T-cell (primary cell): Measurements from ENCODE around the gene ACVR2A. TPM values are rescaled to one million over a fixed set of nuclear protein-coding genes. Genes with fewer than 3 reads are reported as not detected.

ENCODE experiments used
- ATAC-seq, 4 experiments: fragments of 200-7000 bp in 3 of 4; fragments of 150-1000 bp in 1 of 4; cut with Tn5 transposase; replicated peaks in 1 of 4; 1 replicate in 3 of 4; 2 replicates in 1 of 4; pipeline ENCODE4 v1.10.0; 2021; ENCODE audit warnings: moderate library complexity in 3 of 4, mild to moderate bottlenecking in 2 of 4, moderate number of reproducible peaks in 1 of 4
- CTCF ChIA-PET, 2 donors: fragments of 300-600 bp; sonication (Branson Sonifier 250); formaldehyde crosslinking; loops; one replicate each; lab custom pipeline; 2022; ENCODE audit warnings: antibody characterized with exemption in 2 of 2; lab: Charles Lee
- POLR2A ChIA-PET, 2 donors: fragments of 300-600 bp; sonication (Branson Sonifier 250); formaldehyde crosslinking; loops; one replicate each; lab custom pipeline; 2022; ENCODE audit warnings: antibody characterized with exemption in 2 of 2; lab: Charles Lee
- DNase-seq, 35 experiments: peaks; one replicate each; pipeline versions ENCODE4 v3.0.0 to v3.0.0-alpha.2; 2013 to 2023
- H3K27ac ChIP-seq: one replicate; pipeline ENCODE4 v1.5.1; 2013; ENCODE audit warnings: low read length
- H3K27me3 ChIP-seq, 2 experiments: replicated peaks in 1 of 2; 1 replicate in 1 of 2; 2 replicates in 1 of 2; pipeline versions ENCODE4 v1.6.1 to v1.7.0; 2013; ENCODE audit warnings: low read length in 1 of 2, mixed read lengths in 1 of 2; ENCODE audit not compliant: control insufficient read depth in 2 of 2, insufficient read depth in 2 of 2; ENCODE audit errors: extremely low read depth in 1 of 2
- H3K36me3 ChIP-seq, 2 donors: 1 replicate in 1 of 2; 2 replicates in 1 of 2; pipeline versions ENCODE4 v1.6.1 to v1.7.0; 2013; ENCODE audit warnings: low read length in 1 of 2; ENCODE audit not compliant: control insufficient read depth in 2 of 2, insufficient read depth in 1 of 2; ENCODE audit errors: extremely low read depth in 1 of 2
- H3K4me1 ChIP-seq, 2 experiments: 1 replicate in 1 of 2; 2 replicates in 1 of 2; pipeline versions ENCODE4 v1.6.1 to v1.7.0; 2013; ENCODE audit warnings: low read length in 2 of 2, mixed read lengths in 1 of 2; ENCODE audit not compliant: insufficient read depth in 2 of 2, control insufficient read depth in 1 of 2; ENCODE audit errors: extremely low read depth in 1 of 2
- H3K4me3 ChIP-seq, 2 donors: 1 replicate in 1 of 2; 2 replicates in 1 of 2; pipeline versions ENCODE4 v1.5.1 to v1.7.0; 2013; ENCODE audit warnings: mild to moderate bottlenecking in 2 of 2, low read length in 1 of 2, moderate library complexity in 1 of 2; ENCODE audit not compliant: control insufficient read depth in 1 of 2; ENCODE audit errors: extremely low read depth in 1 of 2
- H3K9me3 ChIP-seq: 2 replicates; pipeline ENCODE4 v1.7.0; 2013
- H3K27ac Mint-ChIP-seq, 2 donors: one replicate each; pipeline ENCODE4 v1.8.0; 2020 to 2021; ENCODE audit warnings: mild to moderate bottlenecking in 2 of 2, mixed read lengths in 2 of 2
- H3K27me3 Mint-ChIP-seq, 2 donors: one replicate each; pipeline ENCODE4 v1.8.0; 2021 to 2022; ENCODE audit warnings: mixed read lengths in 2 of 2
- H3K36me3 Mint-ChIP-seq: one replicate; pipeline ENCODE4 v1.8.0; 2021; ENCODE audit warnings: mixed read lengths
- H3K4me1 Mint-ChIP-seq, 3 donors: one replicate each; pipeline ENCODE4 v1.8.0; 2020 to 2022; ENCODE audit warnings: mixed read lengths in 3 of 3, mild to moderate bottlenecking in 1 of 3
- H3K4me3 Mint-ChIP-seq, 3 donors: one replicate each; pipeline ENCODE4 v1.8.0; 2020 to 2022; ENCODE audit warnings: mild to moderate bottlenecking in 3 of 3, mixed read lengths in 3 of 3, moderate library complexity in 3 of 3
- H3K9me3 Mint-ChIP-seq, 3 donors: one replicate each; pipeline ENCODE4 v1.8.0; 2020 to 2022; ENCODE audit warnings: mixed read lengths in 3 of 3
- WGBS: methylation state at CpG from one replicate; pipeline ENCODE4 v1.1.5; 2013; ENCODE audit warnings: missing lambda C conversion rate; ENCODE audit not compliant: insufficient coverage; 5-methylcytosine and 5-hydroxymethylcytosine counted together
- total RNA-seq, 35 experiments: library from RNA in 6 of 35; stranded (reverse) in 6 of 35; fragments of 120-200 nt in 1 of 35; gene quantifications; one replicate each; pipeline versions ENCODE4 v1.2.1 to v1.2.4 and lab custom pipeline; 2013 to 2026

The ACVR2A gene
- total RNA-seq, 5 donors from 2014 or later (not counting 1 experiment from before 2014, with no cell fraction given), result 10.4 to 12.5 (median 11.0) TPM

DNA sequence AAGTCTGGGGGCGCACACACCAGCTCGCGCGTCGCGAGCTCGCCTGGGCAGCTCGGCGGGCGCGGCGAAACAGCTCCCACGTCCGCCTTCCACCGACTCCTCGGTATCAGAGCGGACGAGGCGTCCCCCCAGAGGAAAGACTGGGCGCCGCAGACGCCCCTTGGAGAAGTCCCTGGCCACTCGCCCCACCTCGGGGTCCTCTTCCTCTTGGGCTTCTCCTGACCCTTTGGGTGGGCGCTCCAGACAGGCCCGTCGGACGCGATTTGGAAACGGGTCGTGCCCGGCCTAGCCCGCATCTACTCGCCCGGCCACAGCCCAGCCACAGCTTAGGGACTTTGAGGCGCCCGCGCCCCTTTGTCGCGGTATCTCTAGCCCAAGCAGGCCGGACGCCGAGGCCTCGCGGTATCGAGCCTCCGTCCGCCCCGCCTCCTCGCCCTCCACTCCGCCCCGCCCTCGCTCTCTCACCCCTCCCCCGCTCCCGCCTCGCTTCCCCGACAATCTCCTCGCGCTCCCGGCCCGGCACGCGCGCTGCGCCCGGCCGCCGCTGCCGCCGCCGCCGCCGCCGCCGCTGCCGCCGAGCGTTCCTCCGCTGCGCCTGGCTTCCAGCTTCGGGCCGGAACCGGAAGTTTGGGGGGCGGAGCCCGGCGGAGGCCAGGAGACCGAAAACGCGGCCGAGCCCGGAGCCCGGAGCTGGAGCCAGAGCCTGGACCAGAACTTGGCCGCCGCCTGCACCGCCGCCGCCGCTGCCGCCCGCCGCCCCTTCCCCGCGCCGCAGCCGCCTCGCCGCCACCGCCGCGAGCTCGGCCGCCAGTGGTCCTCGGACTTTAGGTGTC is 749 bp upstream of the ACVR2A start:
- H3K4me3 Mint-ChIP-seq, result peak overlapping the region; percentile 95 to 98 (median 98)

DNA sequence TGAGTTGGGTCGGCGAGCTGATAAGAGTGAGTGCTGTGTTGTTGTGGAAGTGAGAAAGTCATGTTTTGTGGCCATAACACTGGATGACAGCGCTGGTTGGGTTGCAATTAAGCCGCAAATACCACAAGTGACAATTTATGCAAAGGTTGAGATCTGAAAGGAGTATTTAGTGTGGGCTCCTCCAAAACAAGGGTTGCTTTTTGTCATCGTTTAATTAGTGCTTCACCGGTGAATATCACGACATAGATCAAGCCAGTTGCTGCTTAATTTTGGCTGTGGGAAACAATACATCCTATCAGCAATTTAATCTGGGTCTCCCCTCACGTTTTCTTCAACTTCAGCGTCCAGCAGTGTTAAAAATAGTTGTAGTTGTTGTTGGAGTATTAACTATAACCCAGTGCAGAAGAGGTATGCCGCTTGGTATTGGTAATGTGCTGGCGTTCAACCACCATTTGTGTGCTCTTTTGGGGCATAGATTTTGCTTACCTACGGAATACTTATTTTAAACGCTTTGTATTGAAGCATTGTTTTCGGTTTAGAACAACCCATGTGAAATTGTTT is 662 bp downstream of the ACVR2A start:
- ATAC-seq, result peak; percentile 10 to 21 (median 15)
- H3K36me3 Mint-ChIP-seq, result no peaks in the 10 kb centered on the region
- Histone ChIP-seq H3K27me3 (peaks cover 5% of the 10 kb centered on the region in 2 experiments), H3K9me3 (no peaks in the 10 kb centered on the region), H3K4me1 (peaks cover 8 to 18% of the 10 kb centered on the region in 2 experiments), H3K4me3 (peak overlapping the region; percentile 65 to 82), H3K36me3 (no peaks in the 10 kb centered on the region), H3K27ac (no peak overlapping the region)
- H3K27ac Mint-ChIP-seq, result peak overlapping the region; percentile 62 to 90
- peak in 32 of 35 experiments; percentile 2 to 66 (median 20) for DNase-seq
- ChIA-PET CTCF (interaction anchor here in 1 of 2 donors (0.6 to 1.2 kb wide), 2 partner anchors 176 to 1745 kb away, joined by 3 to 5 read pairs; partner anchors contain the start of gene MBD5), POLR2A (interaction anchor here in 1 of 2 donors (0.6 kb wide), 1 partner anchor 436 kb away, joined by 11 read pairs; no protein-coding TSS in a partner anchor)
- WGBS, result 0% methylated on average over 5 of the region's 14 CpGs
- H3K4me3 Mint-ChIP-seq, result peak overlapping the region; percentile 95 to 98 (median 98)
- peaks cover 0 to 4% of the 10 kb centered on the region in 2 donors for H3K27me3 Mint-ChIP-seq
- peaks cover 46 to 57% (median 52%) of the 10 kb centered on the region in 3 donors for H3K4me1 Mint-ChIP-seq
- H3K9me3 Mint-ChIP-seq, result no peaks in the 10 kb centered on the region

More for the DNA sequence above, 749 bp upstream of the ACVR2A start:
- peaks cover 8 to 18% of the 10 kb centered on the region in 2 experiments for H3K4me1 ChIP-seq
- CTCF ChIA-PET, result interaction anchor here in 1 of 2 donors (1.1 kb wide), 1 partner anchor 512 kb away, joined by 7 read pairs; no protein-coding TSS in a partner anchor
- ATAC-seq (peak; percentile 79 to 87 (median 82)), DNase-seq (peak; percentile 69 to 92 (median 84))
- no peaks in the 10 kb centered on the region for H3K36me3 Mint-ChIP-seq
- no peaks in the 10 kb centered on the region for H3K36me3 ChIP-seq
- no peaks in the 10 kb centered on the region for H3K9me3 ChIP-seq
- peaks cover 5% of the 10 kb centered on the region in 2 experiments for H3K27me3 ChIP-seq
- POLR2A ChIA-PET, result no interaction called here
- H3K27ac Mint-ChIP-seq, result peak overlapping the region; percentile 62 to 92
- 1% methylated on average over 92 of the region's 113 CpGs for WGBS
- H3K27me3 Mint-ChIP-seq, result peaks cover 0 to 4% of the 10 kb centered on the region in 2 donors
- no peaks in the 10 kb centered on the region for H3K9me3 Mint-ChIP-seq
- H3K4me1 Mint-ChIP-seq, result peaks cover 35 to 47% (median 40%) of the 10 kb centered on the region in 3 donors
- H3K4me3 ChIP-seq, result peak overlapping the region; percentile 82 to 95
- peak overlapping the region; percentile 47 for H3K27ac ChIP-seq

- peak overlapping the region in 1 of 2 donors; percentile 10 for H3K27ac Mint-ChIP-seq
- POLR2A ChIA-PET, result no interaction called here
- 66% methylated on average over 2 of the region's 5 CpGs for WGBS
These were observed 1.7 kb downstream of the ACVR2A start for GRCh38 chr2:147846412-147847081.

DNA sequence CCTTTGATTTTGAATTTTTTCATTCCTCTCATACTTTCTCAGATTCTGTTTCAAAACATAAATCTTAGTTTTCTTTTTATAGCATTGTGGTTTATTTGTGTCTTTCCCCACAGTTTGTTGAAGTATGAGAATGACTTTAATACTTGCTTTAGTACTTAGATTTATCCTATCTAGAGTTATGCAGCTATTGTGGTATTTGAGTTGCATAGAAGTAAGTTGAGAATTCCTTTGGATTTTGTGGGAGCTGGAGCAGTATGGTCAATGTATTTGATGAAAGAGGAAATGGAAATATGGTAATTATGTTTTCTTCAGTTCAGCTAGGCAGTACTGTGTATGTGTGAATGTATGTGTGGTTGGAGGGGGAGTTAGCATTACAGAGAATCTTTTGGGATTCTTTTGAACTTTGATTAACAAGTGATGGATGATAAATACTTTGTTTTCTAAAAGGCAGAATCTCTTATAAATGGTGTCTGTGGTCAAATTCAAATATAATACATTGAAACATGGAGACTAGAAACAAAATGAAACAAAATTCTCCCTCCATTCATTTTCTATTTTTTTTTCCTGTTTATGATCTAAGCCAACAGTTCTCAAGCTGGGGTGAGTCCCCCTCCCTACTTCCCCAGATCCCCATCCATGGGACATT is 3.0 kb downstream of the ACVR2A start:
- peak overlapping the region in 2 of 3 donors; percentile 5 to 13 for H3K4me3 Mint-ChIP-seq

More at GRCh38 chr2:147846412-147847081, 1.7 kb downstream of the ACVR2A start:
- ATAC-seq (no peak), DNase-seq (no peak)
- Mint-ChIP-seq H3K27me3 (peaks cover 0 to 4% of the 10 kb centered on the region in 2 donors), H3K9me3 (no peaks in the 10 kb centered on the region), H3K4me1 (peaks cover 57 to 67% (median 62%) of the 10 kb centered on the region in 3 donors), H3K36me3 (no peaks in the 10 kb centered on the region), H3K4me3 (peak overlapping the region; percentile 95 to 98 (median 98))
- no peaks in the 10 kb centered on the region for H3K36me3 ChIP-seq
- H3K27ac ChIP-seq, result no peak overlapping the region
- CTCF ChIA-PET, result no interaction called here
- peaks cover 5% of the 10 kb centered on the region in 2 experiments for H3K27me3 ChIP-seq
- peaks cover 8 to 18% of the 10 kb centered on the region in 2 experiments for H3K4me1 ChIP-seq
- no peak overlapping the region for H3K4me3 ChIP-seq
- H3K9me3 ChIP-seq, result no peaks in the 10 kb centered on the region

GRCh38 chr2:147850838-147851237 is 6.0 kb downstream of the ACVR2A start:
- no peaks in the 10 kb centered on the region for H3K9me3 Mint-ChIP-seq
- no peak for DNase-seq
- no peak overlapping the region for H3K4me3 ChIP-seq
- no peak overlapping the region for H3K27ac ChIP-seq
- H3K4me3 Mint-ChIP-seq, result no peak overlapping the region
- no peak overlapping the region for H3K27ac Mint-ChIP-seq
- CTCF ChIA-PET, result interaction anchor here in 1 of 2 donors (0.6 kb wide), 1 partner anchor 9 kb away, joined by 3 read pairs; no protein-coding TSS in a partner anchor
- H3K4me1 ChIP-seq, result peaks cover 2 to 5% of the 10 kb centered on the region in 2 experiments
- peaks cover 70 to 74% (median 73%) of the 10 kb centered on the region in 3 donors for H3K4me1 Mint-ChIP-seq
- no peaks in the 10 kb centered on the region for H3K36me3 Mint-ChIP-seq
- ATAC-seq, result no peak
- H3K27me3 Mint-ChIP-seq, result peaks cover 0 to 3% of the 10 kb centered on the region in 2 donors
- H3K27me3 ChIP-seq, result peaks cover 0 to 5% of the 10 kb centered on the region in 2 experiments
- POLR2A ChIA-PET, result no interaction called here
- H3K36me3 ChIP-seq, result no peaks in the 10 kb centered on the region
- WGBS, result no CpG with 5 or more reads among the region's 1 CpG
- no peaks in the 10 kb centered on the region for H3K9me3 ChIP-seq

More for the DNA sequence above, 3.0 kb downstream of the ACVR2A start:
- Mint-ChIP-seq H3K9me3 (no peaks in the 10 kb centered on the region), H3K27me3 (peaks cover 0 to 4% of the 10 kb centered on the region in 2 donors), H3K36me3 (no peaks in the 10 kb centered on the region), H3K27ac (peak overlapping the region in 1 of 2 donors; percentile 2), H3K4me1 (peaks cover 67 to 77% (median 68%) of the 10 kb centered on the region in 3 donors)
- ATAC-seq (no peak), DNase-seq (no peak)
- Histone ChIP-seq H3K27me3 (peaks cover 5% of the 10 kb centered on the region in 2 experiments), H3K36me3 (no peaks in the 10 kb centered on the region), H3K27ac (no peak overlapping the region), H3K4me3 (no peak overlapping the region), H3K4me1 (peaks cover 8 to 18% of the 10 kb centered on the region in 2 experiments), H3K9me3 (no peaks in the 10 kb centered on the region)
- ChIA-PET CTCF (interaction anchor here in 1 of 2 donors (0.6 kb wide), 1 partner anchor 39 kb away, joined by 3 read pairs; no protein-coding TSS in a partner anchor), POLR2A (no interaction called here)
